GM13976 (cell line): ENCODE measurements around the gene ZCCHC9.
"Not testable (repeated sequence)": the region's sequence is repeated elsewhere in the genome, so short reads cannot be mapped to it uniquely, and the experiment has no call there.

Source experiments
- DNase-seq: peaks from one replicate; pipeline ENCODE4 v3.0.0; 2012; ENCODE audit warnings: low spot score
- in situ Hi-C: fragments of 300-500 bp; cut with MboI; formaldehyde crosslinking; loops from one replicate; pipeline ENCODE4 v1.12.0; 2022; ENCODE audit warnings: low sequenced_read_pairs, mixed read lengths, inconsistent platforms; ENCODE audit not compliant: unreplicated experiment
- TF ChIP-seq, protein P1 (sequence below): IDR thresholded peaks from 2 replicates; pipeline ENCODE4 v1.5.1; 2012; ENCODE audit warnings: borderline replicate concordance, mild to moderate bottlenecking; ENCODE audit not compliant: insufficient read depth; ENCODE audit errors: extremely low read depth, missing control alignments, control extremely low read depth

Gene ZCCHC9

DNA sequence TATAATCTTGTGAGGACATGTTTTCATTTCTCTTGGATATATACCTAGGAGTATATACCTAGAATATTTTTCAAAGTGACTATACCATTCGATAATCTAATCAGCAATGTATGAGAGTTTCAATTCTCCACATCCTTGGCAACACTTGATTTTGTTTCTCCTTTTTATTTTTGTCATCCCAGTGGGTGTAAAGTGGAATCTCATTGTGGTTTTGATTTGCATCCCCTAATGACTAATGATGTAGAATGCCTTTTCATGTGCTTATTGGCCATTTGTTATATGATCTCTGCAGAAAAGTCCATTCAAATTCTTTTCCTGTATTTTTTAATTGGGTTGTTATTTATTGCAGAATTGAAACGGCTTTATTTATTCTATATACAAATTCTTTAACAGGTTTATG lies 15.2 kb downstream of the ZCCHC9 start:
- DNase-seq: no peak
- TF ChIP-seq, protein P1, sequence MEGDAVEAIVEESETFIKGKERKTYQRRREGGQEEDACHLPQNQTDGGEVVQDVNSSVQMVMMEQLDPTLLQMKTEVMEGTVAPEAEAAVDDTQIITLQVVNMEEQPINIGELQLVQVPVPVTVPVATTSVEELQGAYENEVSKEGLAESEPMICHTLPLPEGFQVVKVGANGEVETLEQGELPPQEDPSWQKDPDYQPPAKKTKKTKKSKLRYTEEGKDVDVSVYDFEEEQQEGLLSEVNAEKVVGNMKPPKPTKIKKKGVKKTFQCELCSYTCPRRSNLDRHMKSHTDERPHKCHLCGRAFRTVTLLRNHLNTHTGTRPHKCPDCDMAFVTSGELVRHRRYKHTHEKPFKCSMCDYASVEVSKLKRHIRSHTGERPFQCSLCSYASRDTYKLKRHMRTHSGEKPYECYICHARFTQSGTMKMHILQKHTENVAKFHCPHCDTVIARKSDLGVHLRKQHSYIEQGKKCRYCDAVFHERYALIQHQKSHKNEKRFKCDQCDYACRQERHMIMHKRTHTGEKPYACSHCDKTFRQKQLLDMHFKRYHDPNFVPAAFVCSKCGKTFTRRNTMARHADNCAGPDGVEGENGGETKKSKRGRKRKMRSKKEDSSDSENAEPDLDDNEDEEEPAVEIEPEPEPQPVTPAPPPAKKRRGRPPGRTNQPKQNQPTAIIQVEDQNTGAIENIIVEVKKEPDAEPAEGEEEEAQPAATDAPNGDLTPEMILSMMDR: no peak
- in situ Hi-C loops: no loop called here

DNA sequence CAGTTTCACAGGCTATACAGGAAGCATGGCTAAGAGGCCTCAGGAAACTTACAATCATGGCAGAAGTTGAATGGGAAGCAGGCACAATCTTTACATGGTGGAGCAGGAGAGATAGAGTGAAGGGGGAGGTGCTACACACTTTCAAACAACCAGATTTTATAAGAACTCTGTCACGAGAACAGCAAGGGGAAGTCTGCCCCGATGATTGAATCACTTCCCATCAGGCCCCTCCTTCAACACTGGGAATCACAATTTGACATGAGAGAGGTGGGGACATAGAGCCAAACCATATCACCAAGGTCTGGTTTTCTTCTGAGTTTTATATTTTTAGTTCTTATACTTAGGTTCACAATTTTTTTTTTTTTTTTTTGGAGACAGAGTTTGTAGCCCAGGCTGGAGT lies 16.1 kb downstream of the ZCCHC9 start:
- in situ Hi-C loops: no loop called here
- TF ChIP-seq, protein P1: no peak
- DNase-seq: no peak

DNA sequence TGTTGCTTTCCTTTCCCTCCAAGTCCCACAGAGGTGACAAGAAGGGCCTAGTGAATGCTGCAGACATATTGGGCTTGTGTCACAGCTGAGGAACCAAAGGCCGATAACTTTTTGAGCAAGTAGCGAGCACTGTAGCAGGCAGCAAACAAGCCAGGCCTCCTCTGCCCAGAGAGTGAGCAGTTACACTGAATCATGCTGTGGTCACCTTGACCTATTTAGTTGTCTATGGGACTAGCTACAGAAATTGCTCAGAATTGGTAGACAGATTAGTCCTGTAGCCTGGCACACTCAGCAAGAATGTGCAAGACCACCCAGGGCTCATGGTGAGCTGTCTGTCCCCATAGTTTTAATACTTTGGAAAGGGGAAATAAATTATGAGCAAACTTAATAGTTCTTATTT lies 25.2 kb downstream of the ZCCHC9 start:
- TF ChIP-seq, protein P1: no peak
- in situ Hi-C loops: no loop called here
- DNase-seq: no peak

DNA sequence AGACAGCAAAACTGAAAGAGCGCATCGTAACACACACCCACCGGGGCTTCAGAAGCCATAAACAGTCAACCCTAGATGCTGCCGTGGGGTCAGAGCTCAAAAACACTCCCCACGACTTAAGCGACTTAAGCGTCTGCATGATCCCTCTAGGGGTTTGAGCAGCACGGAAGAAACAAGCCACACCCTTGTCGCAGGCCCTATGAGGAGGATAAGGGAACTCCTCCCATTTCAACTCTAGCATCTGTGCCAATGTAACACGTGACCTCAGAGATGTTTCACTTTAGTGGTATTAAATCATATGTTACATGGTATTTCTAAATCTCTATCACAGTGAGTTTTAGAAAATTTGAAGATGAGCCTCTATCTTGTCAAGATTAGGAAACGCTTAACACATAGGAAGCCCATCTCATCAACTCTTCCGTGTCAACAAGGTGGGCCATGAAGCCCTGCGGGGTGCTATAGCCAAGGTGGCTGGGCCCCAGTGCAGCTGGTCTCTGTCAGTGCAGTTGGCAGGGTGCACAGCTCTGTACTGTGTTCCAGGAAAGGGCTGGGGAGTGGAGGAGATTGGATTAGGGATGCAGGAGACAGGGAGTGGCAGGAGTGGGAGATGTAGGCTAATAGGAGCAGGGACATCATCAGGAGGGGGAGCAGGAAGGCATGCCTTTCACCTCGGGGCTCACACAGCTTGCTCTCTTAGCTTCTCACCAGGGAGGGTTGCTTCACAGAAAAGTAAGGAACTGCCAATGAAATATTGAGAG lies 33.1 kb downstream of the ZCCHC9 start:
- TF ChIP-seq, protein P1: no peak
- in situ Hi-C loops: no loop called here
- DNase-seq: no peak

DNA sequence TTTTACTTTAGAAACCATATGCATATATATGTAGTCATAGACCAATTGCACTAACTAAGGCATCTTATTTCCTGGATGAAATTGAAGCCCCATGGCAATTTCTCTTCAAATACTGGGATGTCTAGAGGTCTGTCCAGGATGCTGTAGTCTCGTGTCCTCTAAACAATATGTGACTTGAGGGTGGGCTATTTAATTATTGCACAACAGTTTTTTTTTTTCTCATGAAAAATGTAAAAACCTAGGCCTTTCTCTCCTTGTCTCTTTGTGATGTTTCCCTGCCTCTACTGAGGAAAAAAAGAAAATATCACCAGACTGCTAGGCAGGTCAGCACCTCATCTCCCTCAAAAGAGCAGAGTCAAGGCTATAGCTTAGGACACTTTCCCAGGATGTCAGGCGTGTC lies 34.6 kb downstream of the ZCCHC9 start:
- TF ChIP-seq, protein P1: no peak
- in situ Hi-C loops: no loop called here
- no peak for DNase-seq

DNA sequence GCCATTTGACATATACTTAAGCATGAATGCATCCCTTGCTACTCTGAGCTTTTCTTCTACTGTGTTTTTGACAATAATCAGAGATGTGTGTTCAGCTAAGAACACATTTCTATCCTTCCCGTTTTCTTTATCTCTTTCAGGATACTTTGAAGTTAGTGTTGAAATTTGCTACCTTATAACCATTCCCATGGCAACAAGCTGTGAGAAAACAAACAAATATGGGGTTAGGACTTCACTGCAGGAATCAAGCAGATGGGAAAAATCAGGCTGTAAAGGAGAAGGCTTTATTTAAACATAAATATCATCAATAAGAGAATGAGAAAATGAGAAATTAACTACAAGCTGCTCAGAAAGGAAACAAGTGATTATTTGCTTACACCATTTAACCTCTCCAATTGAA lies 35.2 kb downstream of the ZCCHC9 start:
- in situ Hi-C loops: no loop called here
- DNase-seq: no peak
- TF ChIP-seq, protein P1: no peak

DNA sequence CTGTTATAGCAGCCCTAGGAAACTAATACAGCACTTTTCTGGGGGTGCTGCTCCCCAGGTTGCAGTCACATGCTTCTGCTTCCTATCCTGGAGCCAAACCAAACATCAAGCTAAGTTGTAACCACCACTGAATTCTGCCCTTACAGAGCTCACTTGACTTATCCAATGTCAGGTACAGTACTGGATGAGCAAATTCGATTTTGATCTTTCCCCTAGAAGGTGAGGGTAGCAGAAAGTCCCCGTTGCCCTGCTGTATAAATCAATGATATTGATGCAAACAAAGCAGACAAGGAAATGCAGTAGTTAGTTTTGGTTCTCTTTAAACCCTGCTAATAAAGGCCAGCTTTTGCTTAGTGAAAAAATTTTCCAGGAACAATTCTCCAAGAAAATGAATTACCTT lies 36.4 kb downstream of the ZCCHC9 start:
- TF ChIP-seq, protein P1: no peak
- in situ Hi-C loops: no loop called here
- no peak for DNase-seq

DNA sequence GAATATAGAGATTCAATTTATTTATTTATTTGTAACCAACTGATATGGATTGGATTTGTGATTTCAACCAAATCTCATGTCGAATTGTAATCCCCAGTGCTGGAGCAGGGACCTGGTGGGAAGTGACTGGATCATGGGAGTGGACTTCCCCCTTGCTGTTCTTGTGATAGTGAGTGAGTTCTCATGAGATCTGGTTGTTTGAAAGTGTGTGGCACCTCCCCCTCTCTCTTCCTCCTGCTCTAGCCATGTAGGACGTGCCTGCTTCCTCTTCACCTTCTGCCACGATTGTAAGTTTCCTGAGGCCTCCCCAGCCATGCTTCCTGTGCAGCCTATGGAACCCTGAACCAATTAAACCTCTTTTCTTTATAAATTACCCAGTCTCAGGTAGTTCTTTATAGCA lies 36.8 kb downstream of the ZCCHC9 start:
- in situ Hi-C loops, DNase-seq: not testable (repeated sequence)
